ENCODE results near the gene CWC25. TPM values are rescaled to one million over a fixed set of nuclear protein-coding genes. Genes with fewer than 3 reads are reported as not detected.

The CWC25 gene
- total RNA-seq, 6 experiments from 2014 or later = 6.8 to 13.1 (median 9.2) TPM

GRCh38 chr17:38786372-38786771, 38.7 kb downstream of the CWC25 start:
- H3K27ac ChIP-seq = no peak overlapping the region
- intact Hi-C loops (cut with DNase I) = no loop called here
- H3K4me3 ChIP-seq = no peak overlapping the region
- no peak for ATAC-seq
- peaks cover 0 to 51% (median 30%) of the 10 kb centered on the region in 4 donors for H3K36me3 ChIP-seq
- no CpG with 5 or more reads among the region's 6 CpGs for WGBS (ENCODE audit: insufficient coverage, low coverage, low lambda C conversion rate, missing lambda C conversion rate)
- H3K27me3 ChIP-seq = no peaks in the 10 kb centered on the region
- TF ChIP-seq CTCF (IDR thresholded peaks at IDR 0.05) = no peak
- no peak for TF ChIP-seq POLR2A (IDR thresholded peaks at IDR 0.05)
- no peak for DNase-seq
- H3K9me3 ChIP-seq = no peaks in the 10 kb centered on the region
- H3K4me1 ChIP-seq = no peaks in the 10 kb centered on the region

GRCh38 chr17:38783227-38783626, 41.9 kb downstream of the CWC25 start:
- ATAC-seq (no peak), DNase-seq (no peak)
- intact Hi-C loops (cut with DNase I) = no loop called here
- no peak for TF ChIP-seq CTCF (IDR thresholded peaks at IDR 0.05)
- TF ChIP-seq POLR2A (IDR thresholded peaks at IDR 0.05) = no peak
- no peaks in the 10 kb centered on the region for H3K4me1 ChIP-seq
- H3K9me3 ChIP-seq = no peaks in the 10 kb centered on the region
- WGBS (ENCODE audit: insufficient coverage, low coverage, low lambda C conversion rate, missing lambda C conversion rate) = 60% methylated on average over 1 of the region's 3 CpGs
- no peak overlapping the region for H3K4me3 ChIP-seq
- H3K27me3 ChIP-seq = no peaks in the 10 kb centered on the region
- H3K27ac ChIP-seq = no peak overlapping the region
- peaks cover 0 to 82% (median 38%) of the 10 kb centered on the region in 4 donors for H3K36me3 ChIP-seq

- Histone ChIP-seq H3K36me3 (peaks cover 0 to 97% (median 44%) of the 10 kb centered on the region in 4 donors), H3K27ac (no peak overlapping the region), H3K9me3 (no peaks in the 10 kb centered on the region), H3K4me1 (no peaks in the 10 kb centered on the region), H3K27me3 (no peaks in the 10 kb centered on the region), H3K4me3 (no peak overlapping the region)
- intact Hi-C loops (cut with DNase I) = no loop called here
- TF ChIP-seq CTCF (IDR thresholded peaks at IDR 0.05) (no peak), POLR2A (IDR thresholded peaks at IDR 0.05) (no peak)
- ATAC-seq (no peak), DNase-seq (no peak)
- WGBS (ENCODE audit: insufficient coverage, low coverage, low lambda C conversion rate, missing lambda C conversion rate) = 93% methylated on average over 18 of the region's 23 CpGs
These were observed 45.0 kb downstream of the CWC25 start for GRCh38 chr17:38779965-38780752.

- DNase-seq (no peak), ATAC-seq (no peak)
- Histone ChIP-seq H3K4me3 (no peak overlapping the region), H3K27ac (no peak overlapping the region), H3K27me3 (no peaks in the 10 kb centered on the region), H3K36me3 (peaks cover 0 to 97% (median 38%) of the 10 kb centered on the region in 4 donors), H3K9me3 (no peaks in the 10 kb centered on the region), H3K4me1 (no peaks in the 10 kb centered on the region)
- WGBS (ENCODE audit: insufficient coverage, low coverage, low lambda C conversion rate, missing lambda C conversion rate) = 84% methylated on average over 3 of the region's 7 CpGs
- intact Hi-C loops (cut with DNase I) = no loop called here
- no peak for TF ChIP-seq POLR2A (IDR thresholded peaks at IDR 0.05)
These were observed 47.4 kb downstream of the CWC25 start for GRCh38 chr17:38777641-38778250.

GRCh38 chr17:38773258-38773657, 51.9 kb downstream of the CWC25 start:
- intact Hi-C loops (cut with DNase I) = no loop called here
- no peak for ATAC-seq
- peaks cover 0 to 81% (median 34%) of the 10 kb centered on the region in 4 donors for H3K36me3 ChIP-seq
- H3K4me1 ChIP-seq = no peaks in the 10 kb centered on the region
- H3K9me3 ChIP-seq = no peaks in the 10 kb centered on the region
- TF ChIP-seq POLR2A (IDR thresholded peaks at IDR 0.05) (no peak), CTCF (IDR thresholded peaks at IDR 0.05) (no peak)
- H3K27me3 ChIP-seq = no peaks in the 10 kb centered on the region
- no peak overlapping the region for H3K4me3 ChIP-seq
- DNase-seq = no peak
- H3K27ac ChIP-seq = no peak overlapping the region

All from right lobe of liver (tissue), 6 donors.